Right atrium auricular region (tissue), 2 donors: ENCODE measurements around the gene CYB561D1. TPM values are rescaled to one million over a fixed set of nuclear protein-coding genes. Genes with fewer than 3 reads are reported as not detected.
A peak's percentile ranks its signal among the peaks of the same experiment; 100 is the strongest.

ENCODE experiments used
- DNase-seq: peaks from one replicate; pipeline ENCODE4 v3.0.0-alpha.2; 2019; ENCODE audit warnings: low spot score
- H3K27ac ChIP-seq, 2 donors: fragments of 200-600 bp; sonication (generic); 1 replicate in 1 of 2; 2 replicates in 1 of 2; pipeline ENCODE4 v1.5.1; 2016 to 2019
- H3K27me3 ChIP-seq, 2 donors: fragments of 200-600 bp; sonication (generic); one replicate each; pipeline versions ENCODE4 v1.5.1 to v1.6.0; 2017 to 2019
- H3K36me3 ChIP-seq: fragments of 200-600 bp; sonication (generic); one replicate; pipeline ENCODE4 v1.5.1; 2016
- H3K4me1 ChIP-seq, 2 donors: fragments of 200-600 bp; sonication (generic); one replicate each; pipeline versions ENCODE4 v1.5.1 to v1.6.0; 2017 to 2019
- H3K4me3 ChIP-seq, 2 donors: fragments of 200-600 bp; sonication (generic); 1 replicate in 1 of 2; 2 replicates in 1 of 2; pipeline ENCODE4 v1.5.1; 2017 to 2019; ENCODE audit warnings: mild to moderate bottlenecking in 1 of 2, moderate library complexity in 1 of 2
- H3K9me3 ChIP-seq, 2 donors: fragments of 200-600 bp; sonication (generic); one replicate each; pipeline ENCODE4 v1.5.1; 2019
- total RNA-seq, 2 donors: library from RNA; depleted of rRNA; stranded (reverse); fragments of >200 nt; gene quantifications; one replicate each; pipeline ENCODE4 v1.1.0, GENCODE V29; 2016
- TF ChIP-seq, protein P1 (sequence below), 2 donors: fragments of 200-600 bp; sonication (generic); IDR thresholded peaks; one replicate each; pipeline ENCODE4 v1.5.1; 2019; ENCODE audit warnings: antibody characterized with exemption in 2 of 2

CYB561D1 gene
- total RNA-seq, 2 donors from 2014 or later: 2.6 to 6.9 TPM

DNA sequence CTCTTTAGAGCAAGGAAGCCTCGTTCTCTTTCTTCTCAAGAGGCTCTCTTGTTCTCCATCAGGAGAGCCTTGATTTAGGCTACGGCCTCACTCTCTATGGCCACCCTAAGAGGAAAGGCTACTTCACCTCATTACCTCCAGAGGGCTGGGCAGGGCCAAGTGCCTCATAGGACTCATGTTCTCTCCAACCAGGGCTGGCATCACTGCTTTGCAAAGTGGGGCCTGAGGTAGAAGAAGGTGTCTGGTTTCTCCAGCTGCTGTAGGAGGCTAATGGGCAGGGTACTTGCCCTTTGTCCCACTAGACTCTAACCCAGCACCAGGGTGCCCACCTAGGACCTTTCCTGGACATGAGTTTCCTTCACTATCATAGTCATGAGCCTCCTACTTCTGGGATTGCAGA, 12.2 kb upstream of the CYB561D1 start:
- no peak for DNase-seq
- Histone ChIP-seq H3K36me3 (no peaks in the 10 kb centered on the region), H3K9me3 (no peaks in the 10 kb centered on the region), H3K4me3 (no peak overlapping the region), H3K27ac (no peak overlapping the region), H3K4me1 (peaks cover 0 to 18% of the 10 kb centered on the region in 2 donors), H3K27me3 (no peaks in the 10 kb centered on the region)
- TF ChIP-seq, protein P1, sequence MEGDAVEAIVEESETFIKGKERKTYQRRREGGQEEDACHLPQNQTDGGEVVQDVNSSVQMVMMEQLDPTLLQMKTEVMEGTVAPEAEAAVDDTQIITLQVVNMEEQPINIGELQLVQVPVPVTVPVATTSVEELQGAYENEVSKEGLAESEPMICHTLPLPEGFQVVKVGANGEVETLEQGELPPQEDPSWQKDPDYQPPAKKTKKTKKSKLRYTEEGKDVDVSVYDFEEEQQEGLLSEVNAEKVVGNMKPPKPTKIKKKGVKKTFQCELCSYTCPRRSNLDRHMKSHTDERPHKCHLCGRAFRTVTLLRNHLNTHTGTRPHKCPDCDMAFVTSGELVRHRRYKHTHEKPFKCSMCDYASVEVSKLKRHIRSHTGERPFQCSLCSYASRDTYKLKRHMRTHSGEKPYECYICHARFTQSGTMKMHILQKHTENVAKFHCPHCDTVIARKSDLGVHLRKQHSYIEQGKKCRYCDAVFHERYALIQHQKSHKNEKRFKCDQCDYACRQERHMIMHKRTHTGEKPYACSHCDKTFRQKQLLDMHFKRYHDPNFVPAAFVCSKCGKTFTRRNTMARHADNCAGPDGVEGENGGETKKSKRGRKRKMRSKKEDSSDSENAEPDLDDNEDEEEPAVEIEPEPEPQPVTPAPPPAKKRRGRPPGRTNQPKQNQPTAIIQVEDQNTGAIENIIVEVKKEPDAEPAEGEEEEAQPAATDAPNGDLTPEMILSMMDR (IDR thresholded peaks at IDR 0.05): no peak

DNA sequence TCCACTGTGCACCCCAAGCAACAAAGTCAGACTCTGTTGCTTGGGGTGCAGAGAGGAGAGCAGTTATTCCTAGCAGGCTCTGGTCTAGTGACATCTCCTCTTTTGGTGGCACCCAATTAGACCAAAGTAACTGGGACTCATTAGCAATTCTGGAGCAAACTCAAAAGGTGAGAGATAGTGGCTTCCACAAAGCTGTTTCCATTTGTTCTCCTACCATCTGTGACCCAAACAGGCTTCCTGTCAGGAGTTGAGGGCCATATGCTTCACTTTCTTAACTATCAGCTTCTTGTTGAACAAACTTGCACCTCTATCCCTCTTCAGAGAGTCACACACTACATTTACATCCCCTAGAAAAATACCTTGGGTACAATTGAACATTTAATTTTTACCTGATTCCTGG, 11.7 kb upstream of the CYB561D1 start:
- H3K36me3 ChIP-seq: no peaks in the 10 kb centered on the region
- H3K27ac ChIP-seq: no peak overlapping the region
- no peak for DNase-seq
- no peaks in the 10 kb centered on the region for H3K9me3 ChIP-seq
- no peaks in the 10 kb centered on the region for H3K27me3 ChIP-seq
- no peak overlapping the region for H3K4me3 ChIP-seq
- TF ChIP-seq, protein P1 (IDR thresholded peaks at IDR 0.05): no peak
- peaks cover 0 to 18% of the 10 kb centered on the region in 2 donors for H3K4me1 ChIP-seq

DNA sequence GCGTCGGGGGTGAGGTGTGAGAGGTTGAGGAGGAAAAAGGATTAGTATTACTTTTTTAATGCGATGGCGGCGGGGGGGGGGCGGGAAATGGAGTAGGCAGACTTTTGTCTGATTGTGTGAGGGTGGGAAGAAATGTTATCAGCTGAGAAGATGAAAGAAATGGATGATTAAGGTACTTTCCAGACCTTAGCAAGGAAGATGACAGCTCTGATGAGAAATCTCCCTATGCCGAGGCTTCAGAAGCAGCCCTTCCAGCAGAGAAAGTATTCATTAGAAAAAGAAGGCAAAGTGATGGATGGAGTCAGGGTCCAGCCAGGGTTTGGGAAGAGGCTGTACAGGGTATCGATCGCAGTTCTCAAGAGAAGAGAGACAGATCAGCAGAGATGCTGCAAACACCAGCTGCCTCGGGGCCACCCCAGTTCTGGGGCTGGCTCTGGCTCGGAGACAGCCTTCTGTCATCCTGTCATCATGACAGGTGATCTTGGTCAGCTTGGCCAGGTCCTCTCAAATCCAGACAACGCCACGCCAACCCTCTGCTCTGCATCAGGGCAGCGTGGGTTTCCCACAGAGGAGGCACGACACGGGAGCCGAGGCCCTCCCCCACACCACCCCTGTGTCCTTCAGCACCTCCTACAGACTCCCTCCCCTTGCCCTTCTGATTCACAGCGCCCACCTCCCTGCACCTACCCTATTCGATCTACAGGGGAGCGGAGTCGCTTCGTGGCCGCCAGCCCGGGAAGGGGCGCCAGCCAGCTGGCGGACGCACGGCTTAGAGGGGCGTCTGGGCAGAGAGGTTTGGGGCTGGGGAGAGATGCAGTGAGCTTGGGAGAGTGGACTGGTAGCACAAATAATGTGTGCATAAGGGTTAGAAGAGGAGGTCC, 10.9 kb upstream of the CYB561D1 start:
- Histone ChIP-seq H3K27me3 (no peaks in the 10 kb centered on the region), H3K27ac (peak overlapping the region; percentile 21 to 53), H3K36me3 (peaks cover 5% of the 10 kb centered on the region), H3K4me1 (peaks cover 0 to 18% of the 10 kb centered on the region in 2 donors), H3K9me3 (no peaks in the 10 kb centered on the region), H3K4me3 (peak overlapping the region; percentile 46 to 70)
- DNase-seq: no peak
- TF ChIP-seq, protein P1 (IDR thresholded peaks at IDR 0.05): no peak

DNA sequence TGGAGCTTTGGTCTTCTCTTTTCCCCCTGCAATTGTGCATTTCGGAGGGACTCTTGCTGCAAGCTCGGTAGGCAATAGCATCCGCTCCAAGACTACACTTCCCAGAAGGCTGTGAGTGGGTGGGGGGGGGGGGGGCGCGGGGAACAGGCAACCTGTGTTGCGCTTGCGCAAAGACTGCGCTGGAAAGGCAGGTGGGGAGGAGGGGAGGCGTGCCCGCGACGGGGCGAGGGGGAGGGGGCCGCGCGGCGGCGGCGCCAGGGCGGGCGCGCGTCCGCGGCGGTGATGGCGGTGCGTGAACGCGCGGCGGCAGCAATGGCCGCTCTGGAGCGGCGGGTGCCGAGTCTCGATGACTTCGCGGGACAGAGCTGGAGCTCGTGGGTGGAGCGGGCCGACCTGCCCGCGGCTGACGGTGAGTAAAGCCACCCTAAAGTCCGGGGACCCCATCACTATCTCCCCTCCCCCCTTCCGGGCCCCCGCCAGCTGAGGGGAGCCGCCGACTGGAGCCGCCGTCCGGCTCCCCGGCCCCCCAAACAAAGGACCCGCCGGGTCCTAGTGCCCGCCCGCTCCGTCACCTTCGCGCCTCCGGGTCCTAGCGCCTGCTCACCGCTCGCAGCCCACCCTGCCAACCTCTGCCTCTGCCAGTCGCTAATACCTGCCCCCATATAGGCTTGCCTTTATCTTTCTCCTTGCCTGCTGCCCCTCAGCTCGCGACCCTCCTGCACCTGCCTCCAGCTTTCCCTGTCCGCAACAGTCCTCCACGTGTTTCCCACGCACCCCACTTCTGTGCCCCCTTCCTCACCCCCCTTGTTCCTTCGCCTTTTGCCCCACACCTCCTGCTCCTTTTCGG, 10.0 kb upstream of the CYB561D1 start, which contains the start of gene ATXN7L2:
Gene ATXN7L2 (plus strand): TSS at position 234 of the 847 bp plus-strand sequence. CDS start 49 bp downstream, at position 283.
- H3K4me3 ChIP-seq: peak within 1 kb of the TSS; percentile 70 to 78
- H3K27me3 ChIP-seq: no peaks in the 10 kb centered on the region
- H3K36me3 ChIP-seq: peaks cover 5% of the 10 kb centered on the region
- DNase-seq: peak; percentile 87
- H3K27ac ChIP-seq: peak within 1 kb of the TSS; percentile 86 to 92
- no peaks in the 10 kb centered on the region for H3K9me3 ChIP-seq
- TF ChIP-seq, protein P1 (IDR thresholded peaks at IDR 0.05): no peak
- H3K4me1 ChIP-seq: peaks cover 0 to 18% of the 10 kb centered on the region in 2 donors

DNA sequence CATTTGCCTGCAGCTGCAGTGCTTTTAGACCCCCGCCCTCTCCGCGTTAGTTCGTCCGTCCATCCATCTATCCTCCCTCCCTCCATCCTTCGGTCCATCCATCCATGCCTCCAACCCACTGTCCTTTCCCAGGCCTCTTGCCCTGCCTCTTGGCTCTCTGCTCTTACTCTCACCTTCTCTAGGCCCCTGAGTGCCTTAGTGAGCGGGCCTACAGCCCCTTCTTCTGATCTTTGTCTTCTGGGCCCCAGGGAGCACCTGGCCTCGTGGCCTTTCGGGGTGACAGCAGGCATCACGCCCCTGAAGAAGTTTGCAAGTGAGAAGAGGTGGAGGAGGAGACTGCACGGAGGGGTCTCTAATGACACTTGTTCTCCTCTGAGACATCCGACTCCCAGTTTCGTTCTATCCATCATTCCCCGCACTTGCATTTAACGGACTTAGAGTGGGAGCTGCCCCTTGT, 9.3 kb upstream of the CYB561D1 start:
- DNase-seq: no peak
- Histone ChIP-seq H3K27ac (peak overlapping the region; percentile 86 to 92), H3K4me1 (peaks cover 0 to 18% of the 10 kb centered on the region in 2 donors), H3K27me3 (no peaks in the 10 kb centered on the region), H3K4me3 (peak overlapping the region; percentile 70 to 78), H3K36me3 (peaks cover 5% of the 10 kb centered on the region), H3K9me3 (no peaks in the 10 kb centered on the region)
- TF ChIP-seq, protein P1 (IDR thresholded peaks at IDR 0.05): no peak
